Nucleus accumbens (tissue), 56 donors: ENCODE measurements around the gene CCSER1.
A peak's percentile ranks its signal among the peaks of the same experiment; 100 is the strongest.
"Not testable (repeated sequence)": the region's sequence is repeated elsewhere in the genome, so short reads cannot be mapped to it uniquely, and the experiment has no call there.

ENCODE experiments used
- DNase-seq, 56 donors: peaks; one replicate each; lab custom pipeline; 2025; lab: John Stamatoyannopoulos, UW

The CCSER1 gene

DNA sequence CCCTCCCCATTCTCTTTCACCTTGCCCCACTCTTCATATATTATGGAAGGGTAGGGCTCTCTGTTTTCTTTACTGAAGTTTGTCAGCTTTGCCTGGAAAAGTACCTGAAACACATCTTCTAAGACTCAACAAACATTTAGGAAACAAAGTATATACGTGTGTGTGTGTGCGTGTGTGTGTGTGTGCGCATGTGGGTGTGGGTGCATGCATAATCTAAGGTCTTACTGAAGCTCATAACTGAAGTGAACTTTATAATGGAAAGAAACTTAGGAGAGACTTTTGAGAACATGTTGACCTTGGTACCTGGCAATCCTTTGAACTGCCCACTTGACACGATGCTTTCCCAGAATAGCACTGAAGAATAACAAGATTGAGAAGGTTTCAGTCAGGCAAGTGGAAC lies 1190.2 kb downstream of the CCSER1 start:
- DNase-seq = no peak

DNA sequence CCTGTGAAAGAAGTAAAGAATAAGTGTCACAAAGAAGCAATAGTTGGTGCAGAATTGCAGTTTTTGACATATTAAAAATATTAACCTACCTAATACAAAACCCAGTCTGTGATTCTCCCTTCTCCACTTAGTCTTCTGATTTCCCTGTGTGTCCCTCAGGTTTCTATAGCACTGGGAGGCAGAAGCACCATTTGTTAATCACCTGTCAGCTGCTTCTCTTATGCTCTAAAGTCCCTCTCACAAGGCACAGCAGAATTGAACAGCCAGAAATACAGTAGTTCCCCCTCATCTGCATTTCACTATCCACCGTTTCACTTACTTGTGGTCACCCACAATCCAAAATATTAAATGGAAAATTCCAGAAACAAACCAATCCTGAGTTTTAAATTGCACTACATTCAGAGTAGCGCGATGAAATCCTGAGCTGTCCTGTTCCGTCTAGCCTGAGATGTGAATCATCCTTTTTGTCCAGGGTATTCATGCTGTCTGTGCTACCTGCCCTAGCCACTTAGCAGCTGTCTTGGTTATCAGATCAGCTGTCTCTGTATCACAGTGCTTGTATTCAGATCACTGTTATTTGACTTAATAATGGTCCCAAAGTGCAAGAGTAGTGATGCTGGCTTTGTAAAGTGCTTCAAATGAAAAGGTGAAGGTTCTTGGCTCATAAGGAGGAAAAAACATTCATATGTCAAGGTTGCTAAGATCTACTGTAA lies 1192.5 kb downstream of the CCSER1 start:
- DNase-seq = no peak

DNA sequence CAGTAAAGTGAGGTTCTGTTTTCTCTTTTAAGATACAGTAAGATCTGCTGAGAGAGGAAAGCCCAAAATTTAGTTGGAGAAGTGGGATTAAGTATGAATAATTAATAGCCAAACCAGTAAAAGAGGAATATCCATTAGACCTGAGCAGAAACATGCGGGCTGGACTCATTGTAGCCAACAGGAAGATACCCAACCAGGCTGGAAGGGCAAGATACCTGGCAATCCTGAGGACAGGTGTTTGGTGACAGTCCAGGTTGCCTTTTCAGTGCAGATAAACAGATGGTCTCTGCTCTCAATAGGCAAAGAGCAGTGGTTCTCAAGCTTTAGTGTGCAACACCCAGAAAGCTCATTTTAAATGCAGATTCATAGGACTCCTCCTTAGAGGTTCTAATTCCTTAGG lies 1195.8 kb downstream of the CCSER1 start:
- DNase-seq = no peak

DNA sequence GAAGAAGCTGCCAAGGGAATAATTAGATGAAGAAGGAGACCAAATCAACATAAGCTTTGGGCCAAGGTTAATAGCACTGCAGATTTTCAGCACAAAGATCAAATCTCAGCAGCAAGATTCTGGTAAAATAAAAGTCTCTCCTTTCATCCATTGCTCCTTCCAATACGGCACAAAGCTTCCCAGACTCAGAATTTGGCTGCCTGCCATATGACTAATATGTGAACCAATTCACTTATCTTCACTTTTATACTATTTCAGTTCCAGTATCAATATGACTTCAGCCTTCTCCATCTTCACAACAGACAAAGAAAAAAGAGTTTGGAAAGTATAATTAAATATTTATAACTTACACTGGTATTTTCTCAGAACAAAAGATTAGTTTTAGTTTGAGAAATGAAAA lies 1198.3 kb downstream of the CCSER1 start:
- DNase-seq = peak in 2 of 56 donors; percentile 2 to 22

DNA sequence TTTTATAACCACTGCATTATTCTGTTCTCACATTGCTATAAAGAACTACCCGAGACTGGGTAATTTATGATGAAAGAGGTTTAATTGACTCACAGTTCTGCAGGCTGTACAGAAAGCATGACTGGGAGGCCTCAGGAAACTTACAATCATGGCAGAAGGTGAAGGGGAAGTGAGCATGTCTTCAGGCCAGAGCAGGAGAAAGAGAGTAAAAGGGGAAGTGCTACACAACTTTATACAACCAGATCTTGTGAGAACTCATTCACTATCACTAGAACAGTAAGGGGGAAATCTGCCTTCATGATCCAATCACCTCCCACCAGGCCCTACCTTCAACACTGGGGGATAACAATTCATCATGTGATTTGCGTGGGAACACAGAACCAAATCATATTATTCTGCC lies 1199.0 kb downstream of the CCSER1 start:
- DNase-seq = not testable (repeated sequence)

DNA sequence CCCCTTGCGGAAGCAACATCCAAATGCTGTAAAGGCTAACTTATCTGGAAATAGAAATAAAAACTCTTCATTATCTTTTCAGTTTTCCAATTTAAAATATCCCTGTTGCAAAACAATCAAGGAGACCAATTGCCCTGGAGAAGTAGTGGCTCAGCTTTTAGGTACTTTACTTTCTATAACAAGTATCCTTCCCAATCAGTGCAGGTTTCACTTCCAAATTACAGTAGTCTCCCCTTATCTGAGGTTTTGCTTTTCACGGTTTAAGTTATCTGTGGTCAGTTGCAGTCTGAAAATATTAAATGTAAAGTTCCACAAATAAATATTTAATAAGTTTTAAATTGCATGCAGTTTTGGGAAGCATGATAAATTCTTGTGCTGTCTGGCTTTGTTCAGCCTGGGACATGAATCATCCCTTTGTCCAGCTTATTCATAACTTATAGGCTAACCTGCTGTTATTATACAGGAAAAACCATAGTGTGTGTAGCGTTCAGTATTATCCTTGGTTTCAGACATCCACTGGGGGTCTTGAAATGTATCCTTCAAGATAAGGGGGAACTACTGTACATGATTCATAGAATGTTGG lies 1203.5 kb downstream of the CCSER1 start:
- no peak for DNase-seq

DNA sequence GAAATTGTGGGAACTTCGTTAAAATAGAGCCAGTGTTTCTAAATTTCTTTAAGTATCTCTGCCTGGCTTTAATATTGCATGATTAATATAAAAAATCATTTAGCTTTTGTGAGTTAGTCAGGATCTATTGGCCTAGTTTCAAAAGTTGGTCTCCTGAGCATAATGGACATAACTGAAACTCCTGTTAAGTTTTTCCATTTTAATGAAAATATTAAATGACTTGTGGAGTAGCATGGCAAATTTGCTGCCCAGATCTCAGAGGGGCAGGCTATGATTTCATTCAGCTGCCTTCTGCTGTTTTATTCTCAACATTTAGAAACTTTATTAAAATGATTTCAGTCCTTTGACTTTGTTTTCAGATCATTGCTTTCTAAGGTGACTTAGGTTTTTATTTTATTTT lies 1213.6 kb downstream of the CCSER1 start:
- DNase-seq = no peak

DNA sequence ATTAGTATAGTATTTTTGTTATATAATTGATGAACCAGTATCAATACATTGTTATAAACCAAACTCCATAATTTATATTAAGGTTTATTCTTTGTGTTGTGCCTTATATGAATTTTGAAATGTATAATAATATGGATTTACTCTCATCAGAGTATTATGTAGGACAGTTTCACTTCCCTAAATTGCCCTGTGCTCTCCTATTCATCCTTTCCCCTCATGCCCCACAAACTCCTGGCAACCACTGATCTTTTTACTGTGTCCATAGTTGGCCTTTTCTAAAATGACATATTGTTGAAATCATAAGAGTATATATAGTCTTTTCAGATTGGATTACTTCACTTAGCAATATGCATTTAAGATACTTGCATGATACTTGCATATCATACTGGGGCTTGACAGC lies 1218.4 kb downstream of the CCSER1 start:
- DNase-seq = no peak

DNA sequence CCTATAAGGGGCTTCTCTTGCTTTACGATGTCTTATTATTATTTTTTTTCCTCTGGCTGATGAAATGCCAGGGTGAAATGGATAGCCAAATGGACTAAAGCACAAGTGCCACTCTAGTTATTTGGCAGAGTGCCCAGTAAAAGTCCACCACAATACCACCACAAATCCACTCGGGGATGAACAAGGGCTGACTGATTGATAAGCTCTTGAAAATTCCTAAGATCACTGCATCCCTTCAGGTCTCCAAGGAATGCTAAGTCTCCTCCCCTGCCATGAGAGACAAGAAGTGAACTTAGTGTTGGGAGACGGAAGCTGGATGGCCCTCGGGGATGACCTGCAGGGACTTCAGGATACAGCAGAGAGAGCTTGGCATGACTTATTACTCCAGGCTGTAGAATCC lies 1229.3 kb downstream of the CCSER1 start:
- DNase-seq = not testable (repeated sequence)

DNA sequence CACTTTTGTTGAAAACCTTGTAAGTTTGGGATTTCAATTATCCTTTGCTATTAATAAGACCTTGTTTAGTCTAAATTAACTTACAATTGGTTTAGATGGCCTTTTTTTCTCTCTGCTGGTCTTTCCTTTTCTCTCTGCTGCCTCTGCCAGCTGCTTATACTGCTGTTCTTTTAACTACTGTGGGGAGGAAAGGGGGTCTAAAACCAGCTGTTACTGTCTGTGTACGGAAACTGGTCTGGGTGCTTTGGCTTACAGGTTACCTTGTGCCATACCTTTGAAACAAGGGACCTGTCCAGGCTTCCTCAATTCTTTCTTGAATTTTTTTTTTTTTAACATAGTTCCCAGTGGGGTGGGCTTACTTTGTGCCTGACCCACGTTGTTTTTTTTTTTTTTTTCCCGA lies 1230.8 kb downstream of the CCSER1 start:
- not testable (repeated sequence) for DNase-seq

DNA sequence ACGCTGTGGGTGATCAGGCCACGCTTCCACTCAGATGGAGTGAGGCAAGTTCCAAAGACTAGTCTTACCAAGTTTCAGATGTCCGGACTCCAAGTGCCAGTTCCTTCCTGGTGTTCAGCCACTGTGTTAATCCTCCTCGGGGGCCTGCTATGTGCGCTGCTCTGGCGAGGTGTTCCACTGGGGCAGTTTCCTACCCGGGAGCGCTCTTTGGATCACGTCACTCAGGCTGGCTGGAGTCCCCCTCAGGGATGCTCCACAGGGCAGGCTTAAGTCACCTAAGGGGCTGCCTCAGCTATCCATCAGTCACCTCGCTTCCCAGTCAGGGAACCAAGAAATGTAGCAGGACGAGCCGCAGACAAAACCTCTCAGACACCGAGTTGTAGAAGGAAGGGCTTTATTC lies 1231.4 kb downstream of the CCSER1 start:
- DNase-seq = not testable (repeated sequence)

DNA sequence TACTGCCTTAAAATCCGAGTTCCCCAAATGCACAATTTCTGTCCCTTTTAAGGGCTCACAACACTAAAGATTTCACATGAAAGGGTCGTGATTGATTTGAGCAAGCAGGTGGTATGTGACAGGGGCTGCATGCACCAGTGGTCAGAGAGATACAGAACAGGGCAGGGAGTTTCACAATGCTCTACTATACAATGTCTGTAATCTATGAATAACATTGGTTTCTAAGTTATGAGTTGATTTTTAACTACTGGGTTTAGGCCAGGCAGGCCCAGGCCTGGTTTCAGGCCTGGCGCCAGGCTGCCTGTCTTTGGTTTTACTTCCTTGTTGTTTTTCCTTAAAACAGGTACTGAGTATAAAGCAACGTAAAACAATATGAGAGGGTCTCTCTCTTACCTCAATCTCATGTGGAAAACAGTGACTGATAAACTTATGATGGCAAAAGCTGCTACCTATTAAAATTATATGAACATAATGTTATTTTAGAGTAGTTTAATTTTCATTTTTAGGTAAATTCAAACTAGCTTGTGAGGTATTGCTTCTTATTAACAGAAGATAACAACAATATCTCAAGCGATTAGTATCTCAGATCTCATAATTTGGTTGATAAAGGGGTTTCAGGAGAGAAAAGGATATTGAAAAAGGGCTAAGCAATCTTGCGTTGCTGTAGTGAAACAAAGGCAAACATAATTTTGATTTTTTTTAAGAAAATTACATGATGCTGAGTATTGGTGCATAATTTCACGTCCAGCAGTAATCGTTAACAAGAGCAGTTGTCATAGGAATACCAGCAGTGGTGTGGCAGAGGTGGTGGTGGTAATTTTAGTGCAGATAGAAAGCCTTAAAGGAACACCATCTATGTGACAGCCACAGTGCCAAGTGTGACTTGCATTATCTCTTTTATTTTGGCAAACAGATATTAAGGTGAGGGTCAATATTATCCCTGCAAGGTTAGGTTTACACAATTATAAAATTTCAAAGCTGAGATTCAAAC lies 1232.1 kb downstream of the CCSER1 start:
- DNase-seq = no peak

DNA sequence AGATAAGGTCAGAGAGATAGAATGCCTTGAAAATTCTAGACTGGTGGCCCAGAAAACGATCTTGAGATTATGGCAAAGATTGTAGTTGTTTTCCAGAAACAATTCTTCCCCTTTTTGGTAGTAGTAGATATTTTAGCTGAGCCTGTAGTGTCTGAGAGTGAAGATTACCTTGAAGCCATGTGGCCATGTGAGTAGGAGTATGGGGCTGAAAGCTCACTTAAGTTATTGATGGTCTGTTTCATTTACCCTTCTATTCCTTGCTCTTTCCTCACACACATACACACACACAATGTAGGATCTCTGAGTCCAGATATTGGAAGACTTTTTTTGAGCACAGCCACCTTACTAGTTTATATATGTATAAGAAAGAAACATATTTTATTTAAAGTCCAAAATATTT lies 1234.9 kb downstream of the CCSER1 start:
- DNase-seq = no peak

DNA sequence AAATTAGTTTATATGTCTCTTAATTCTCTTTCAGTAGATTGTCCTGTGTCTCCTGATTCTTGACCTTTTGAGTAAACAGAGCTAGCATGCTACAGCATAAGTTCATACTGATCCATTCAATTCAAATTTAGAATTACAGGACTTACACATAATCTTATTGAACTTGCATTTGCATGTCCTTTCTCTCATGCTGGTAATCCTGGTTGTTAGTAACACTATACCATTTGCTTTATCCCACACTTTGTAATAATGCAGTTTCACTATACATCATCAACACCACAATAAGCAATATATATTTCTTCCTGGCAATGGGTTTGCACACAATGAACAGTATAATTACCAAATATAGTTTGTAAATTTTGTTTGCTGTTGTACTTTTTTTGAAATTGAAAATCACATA lies 1239.4 kb downstream of the CCSER1 start:
- no peak for DNase-seq

DNA sequence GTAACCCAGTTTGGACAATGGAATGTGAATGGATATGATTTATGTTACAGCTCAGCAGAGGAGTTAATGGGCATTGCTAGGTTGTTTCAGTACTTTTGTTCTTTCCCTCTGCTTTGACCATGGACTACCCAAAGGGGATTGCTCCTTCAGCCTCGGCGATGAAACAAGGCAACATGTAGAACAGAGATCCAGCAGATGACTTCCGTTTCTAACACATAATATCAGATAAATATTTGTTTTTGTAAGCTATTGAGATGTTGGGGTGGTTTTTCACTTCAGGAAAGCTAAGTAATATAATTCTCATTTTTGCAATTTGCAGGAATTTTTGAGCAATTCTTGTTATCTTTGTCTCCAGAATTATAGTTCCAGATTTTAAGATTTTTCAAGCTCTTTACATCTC lies 1241.9 kb downstream of the CCSER1 start:
- DNase-seq = no peak

DNA sequence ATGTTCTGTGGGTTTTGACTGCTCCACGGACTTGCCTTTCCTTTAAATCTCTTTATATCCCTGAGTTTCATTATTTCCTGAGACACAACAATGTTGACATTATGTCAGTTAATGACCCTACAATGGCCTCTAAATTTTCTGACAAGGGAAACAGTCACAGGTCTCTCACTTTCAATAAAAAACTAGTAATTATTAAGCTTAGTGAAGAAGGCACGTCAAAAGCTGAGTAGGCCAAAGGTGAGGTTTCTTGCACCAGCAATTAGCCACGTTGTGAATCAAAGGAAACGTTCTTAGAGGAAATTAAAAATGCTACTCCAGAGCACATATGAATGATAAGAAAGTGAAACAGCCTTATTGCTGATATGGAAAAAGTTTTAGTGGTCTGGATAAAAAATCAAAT lies 1246.4 kb downstream of the CCSER1 start:
- no peak for DNase-seq

DNA sequence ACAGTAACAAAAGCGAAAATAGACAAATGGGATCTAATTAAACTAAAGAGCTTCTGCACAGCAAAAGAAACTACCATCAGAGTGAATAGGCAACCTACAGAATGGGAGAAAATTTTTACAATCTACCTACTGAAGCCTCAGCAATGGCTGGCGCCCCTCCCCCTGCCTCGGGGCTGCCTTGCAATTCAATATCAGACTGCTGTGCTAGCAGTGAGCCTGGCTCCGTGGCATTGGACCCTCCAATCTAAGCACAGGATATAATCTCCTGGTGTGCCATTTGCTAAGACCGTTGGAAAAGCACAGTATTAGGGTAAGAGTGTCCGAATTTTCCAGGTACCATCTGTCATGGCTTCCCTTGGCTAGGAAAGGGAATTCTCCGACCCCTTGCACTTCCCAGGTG lies 1278.2 kb downstream of the CCSER1 start:
- not testable (repeated sequence) for DNase-seq

DNA sequence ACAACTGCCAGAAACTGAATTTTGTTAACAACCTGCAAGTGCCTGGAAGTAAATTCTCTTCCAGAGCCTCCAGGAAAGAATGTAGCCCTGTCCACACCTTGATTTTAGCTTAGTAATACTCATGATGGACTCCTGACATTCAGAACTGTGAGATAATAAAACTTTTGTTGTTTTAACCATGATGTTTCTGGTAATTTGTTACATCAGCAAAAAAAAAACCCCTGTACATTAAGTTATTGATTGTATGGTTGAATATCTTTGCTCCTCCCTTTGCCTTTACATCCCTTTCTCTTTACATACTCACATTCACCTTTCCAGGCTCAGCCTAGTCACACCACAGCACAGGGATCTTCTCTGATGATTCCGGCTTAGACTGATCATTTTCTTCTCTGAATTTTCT lies 1294.8 kb downstream of the CCSER1 start:
- no peak for DNase-seq

DNA sequence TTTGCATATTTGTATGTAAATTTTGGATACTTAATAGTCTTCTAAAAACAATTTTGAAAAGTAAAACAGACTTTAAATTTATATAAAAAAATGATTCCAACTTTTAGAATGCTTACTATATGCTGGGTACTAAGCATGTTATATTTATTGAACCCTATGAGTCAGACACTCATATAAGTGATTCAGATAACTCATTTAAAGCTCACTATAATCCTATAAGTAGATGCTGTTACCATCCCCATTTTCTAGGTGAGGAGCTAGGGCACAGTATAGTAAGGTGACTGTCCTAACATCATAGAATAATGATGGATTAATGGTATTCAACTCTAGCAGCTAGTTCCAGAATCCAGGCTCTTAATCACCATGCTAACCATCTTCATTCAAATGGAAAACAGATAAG lies 1299.5 kb downstream of the CCSER1 start:
- no peak for DNase-seq

DNA sequence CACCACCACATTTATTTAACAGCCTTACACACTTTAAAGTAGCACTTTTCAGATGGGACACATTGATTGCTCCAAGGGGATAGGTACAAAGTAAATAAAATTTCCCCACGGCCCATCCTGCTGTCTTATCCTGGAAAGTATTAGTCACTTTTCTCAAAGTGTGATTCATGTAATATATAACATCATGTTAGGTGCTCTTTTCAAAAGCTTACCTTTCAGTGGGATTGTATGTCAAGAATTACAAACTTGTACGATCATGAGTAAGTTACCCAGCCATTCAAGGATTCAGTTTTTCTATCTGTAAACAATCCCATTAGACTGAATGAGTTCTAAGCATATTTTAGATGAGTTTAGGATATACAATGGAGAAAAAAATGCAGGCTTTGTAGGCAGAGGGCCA lies 1300.0 kb downstream of the CCSER1 start:
- DNase-seq = no peak

DNA sequence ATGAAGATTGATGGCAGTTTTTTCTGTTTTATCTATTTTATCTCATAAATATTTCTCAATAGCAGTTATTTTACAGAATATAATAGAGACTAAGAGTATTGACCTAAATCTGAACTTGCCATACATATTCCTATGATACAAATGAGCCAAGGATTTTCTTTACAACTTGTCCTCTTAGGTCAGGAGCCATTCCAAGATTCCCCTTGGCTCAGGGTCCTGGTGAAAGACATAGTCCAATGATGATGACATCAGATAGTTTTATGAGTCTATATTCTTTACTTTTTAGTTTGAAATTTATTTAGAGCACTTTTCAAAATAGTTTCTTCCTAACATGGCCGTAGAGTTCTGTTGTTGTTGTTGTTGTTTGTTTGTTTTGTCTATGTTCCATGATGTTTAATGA lies 1307.4 kb downstream of the CCSER1 start:
- DNase-seq = no peak
